ENCODE measurements around the gene KIAA1328. TPM values are rescaled to one million over a fixed set of nuclear protein-coding genes. Genes with fewer than 3 reads are reported as not detected.

The KIAA1328 gene
- total RNA-seq, 1 donor from 2014 or later = 11.9 TPM

GRCh38 chr18:37258131-37258530 lies 429.2 kb downstream of the KIAA1328 start:
- Histone ChIP-seq H3K9me3 (no peaks in the 10 kb centered on the region), H3K36me3 (no peaks in the 10 kb centered on the region), H3K4me3 (no peak overlapping the region), H3K4me1 (no peaks in the 10 kb centered on the region), H3K27ac (no peak overlapping the region), H3K27me3 (peaks cover 30% of the 10 kb centered on the region)
- no peak for ATAC-seq
- no peak for TF ChIP-seq CTCF (IDR thresholded peaks at IDR 0.05)
- intact Hi-C loops (cut with DNase I) = no loop called here
- no peak for DNase-seq

GRCh38 chr18:37258819-37259218 lies 429.9 kb downstream of the KIAA1328 start:
- Histone ChIP-seq H3K27ac (no peak overlapping the region), H3K36me3 (no peaks in the 10 kb centered on the region), H3K4me1 (no peaks in the 10 kb centered on the region), H3K9me3 (no peaks in the 10 kb centered on the region), H3K4me3 (no peak overlapping the region), H3K27me3 (peaks cover 24% of the 10 kb centered on the region)
- ATAC-seq (no peak), DNase-seq (no peak)
- intact Hi-C loops (cut with DNase I) = no loop called here
- no peak for TF ChIP-seq CTCF (IDR thresholded peaks at IDR 0.05)

GRCh38 chr18:37259711-37260110 lies 430.8 kb downstream of the KIAA1328 start:
- H3K27ac ChIP-seq = no peak overlapping the region
- H3K27me3 ChIP-seq = peaks cover 18% of the 10 kb centered on the region
- DNase-seq = no peak
- ATAC-seq = no peak
- TF ChIP-seq CTCF (IDR thresholded peaks at IDR 0.05) = no peak
- H3K36me3 ChIP-seq = no peaks in the 10 kb centered on the region
- H3K4me3 ChIP-seq = no peak overlapping the region
- intact Hi-C loops (cut with DNase I) = no loop called here
- no peaks in the 10 kb centered on the region for H3K9me3 ChIP-seq
- no peaks in the 10 kb centered on the region for H3K4me1 ChIP-seq

GRCh38 chr18:37260367-37261093 lies 431.6 kb downstream of the KIAA1328 start:
- TF ChIP-seq CTCF (IDR thresholded peaks at IDR 0.05) = no peak
- intact Hi-C loops (cut with DNase I) = no loop called here
- H3K4me3 ChIP-seq = no peak overlapping the region
- H3K36me3 ChIP-seq = no peaks in the 10 kb centered on the region
- no peaks in the 10 kb centered on the region for H3K9me3 ChIP-seq
- ATAC-seq = no peak
- H3K4me1 ChIP-seq = no peaks in the 10 kb centered on the region
- DNase-seq = no peak
- H3K27me3 ChIP-seq = peaks cover 10% of the 10 kb centered on the region
- no peak overlapping the region for H3K27ac ChIP-seq

- no peak for TF ChIP-seq CTCF (IDR thresholded peaks at IDR 0.05)
- no peak for ATAC-seq
These were observed 432.4 kb downstream of the KIAA1328 start for GRCh38 chr18:37261246-37261840.

More at GRCh38 chr18:37261246-37261840, 432.4 kb downstream of the KIAA1328 start:
- H3K4me1 ChIP-seq = no peaks in the 10 kb centered on the region
- H3K27ac ChIP-seq = no peak overlapping the region
- intact Hi-C loops (cut with DNase I) = no loop called here
- H3K36me3 ChIP-seq = no peaks in the 10 kb centered on the region
- H3K4me3 ChIP-seq = no peak overlapping the region
- no peaks in the 10 kb centered on the region for H3K9me3 ChIP-seq
- H3K27me3 ChIP-seq = peaks cover 1% of the 10 kb centered on the region
- DNase-seq = no peak

Data from upper lobe of right lung (tissue), 1 donor.